ENCODE results near the gene HMGN3. TPM values are rescaled to one million over a fixed set of nuclear protein-coding genes. Genes with fewer than 3 reads are reported as not detected.

HMGN3 gene
- total and polyA plus RNA-seq, 2 of the 4 experiments (the other 2 are of a cell fraction), result 6.8 to 35.5 TPM

- Histone ChIP-seq H3K9me1 (ENCODE audit: insufficient read depth, low read length) (no peaks in the 10 kb centered on the region), H2BK120ac (ENCODE audit: low read depth, low read length) (no peak overlapping the region), H3K27ac (ENCODE audit: insufficient read depth, low read length) (no peak overlapping the region), H3K36me3 (ENCODE audit: control insufficient read depth, insufficient read depth, low read length) (no peaks in the 10 kb centered on the region), H3K4me3 (ENCODE audit: insufficient read depth, low read depth, low read length) (no peak overlapping the region), H2BK20ac (ENCODE audit: low read depth, low read length) (no peak overlapping the region), H3K27me3 (ENCODE audit: control insufficient read depth, insufficient read depth, low read length) (no peaks in the 10 kb centered on the region), H2BK5ac (ENCODE audit: low read depth, low read length, poor library complexity, severe bottlenecking) (no peak overlapping the region), H4K20me1 (ENCODE audit: insufficient read depth, low read length) (no peaks in the 10 kb centered on the region), H3K18ac (ENCODE audit: low read depth, low read length) (no peak overlapping the region), H3K23ac (ENCODE audit: low read depth, low read length) (no peak overlapping the region), H3K79me1 (ENCODE audit: low read depth in 1 of 2, low read length in 2 of 2) (no peaks in the 10 kb centered on the region), H2AK9ac (replicated peaks; ENCODE audit: low read depth, low read length, poor library complexity) (no peak overlapping the region), H3K4ac (ENCODE audit: low read depth, low read length) (no peak overlapping the region), H3K4me1 (ENCODE audit: control insufficient read depth, insufficient read depth, low read length) (no peaks in the 10 kb centered on the region), H3K4me2 (ENCODE audit: low read depth, low read length) (peak overlapping the region; percentile 45; the same call in 1 of the 2 replicates), H3K56ac (ENCODE audit: extremely low read depth, insufficient read depth, low read length) (no peak overlapping the region), H2AFZ (replicated peaks; ENCODE audit: low read length, poor library complexity) (no peak overlapping the region), H3K9me3 (ENCODE audit: control insufficient read depth, insufficient read depth, low read length) (no peaks in the 10 kb centered on the region), H4K91ac (ENCODE audit: insufficient read depth, low read depth, low read length) (no peak overlapping the region), H3K9ac (ENCODE audit: low read depth, low read length) (no peak overlapping the region), H4K5ac (ENCODE audit: low read depth, low read length) (no peak overlapping the region), H2AK5ac (ENCODE audit: low read depth, low read length) (no peak overlapping the region), H3K14ac (replicated peaks; ENCODE audit: low read depth, low read length) (no peak overlapping the region), H2BK15ac (ENCODE audit: low read depth, low read length) (no peak overlapping the region), H4K8ac (ENCODE audit: low read depth in 2 of 2, low read length in 2 of 2) (no peak overlapping the region)
- DNase-seq (peak; percentile 43), ATAC-seq (ENCODE audit: low read depth) (peak; percentile 76)
- in situ Hi-C loops (cut with MboI; ENCODE audit: low sequenced_read_pairs) (no loop called here), dilution Hi-C loops (cut with HindIII; ENCODE audit: low sequenced_read_pairs, unreplicated experiment) (no loop called here), intact Hi-C loops (cut with micrococcal nuclease) (no loop called here)
- ChIA-PET CTCF (no interaction called here), POLR2A (ENCODE audit: unreplicated experiment) (interaction anchor here (0.6 kb wide), 1 partner anchor 19 kb away, joined by 3 read pairs; no protein-coding TSS in a partner anchor)
- WGBS, 2 experiments (ENCODE audit: extremely low coverage in 2 of 2, insufficient read length in 1 of 2), result 0% methylated on average over 2 of the region's 3 CpGs; no CpG with 5 or more reads in 1 of the 2 experiments
- TF ChIP-seq MAFK (IDR thresholded peaks at IDR 0.05; ENCODE audit: low read depth, low read length), result no peak
- no TSS peak for BruUV-seq (replicated peaks)
These were observed 35.4 kb upstream of the HMGN3 start for GRCh38 chr6:79269877-79270276.
